Measurements from ENCODE around the gene CIP2A. TPM values are rescaled to one million over a fixed set of nuclear protein-coding genes. Genes with fewer than 3 reads are reported as not detected.

The CIP2A gene
- total RNA-seq: 16.5 and 59.1 TPM in 2 replicates

GRCh38 chr3:108589081-108589997 lies at the start of gene CIP2A, which contains the start of gene DZIP3:
Gene CIP2A, minus strand, starts transcription at chr3:108589438. Its CDS starts 63 bp downstream, at chr3:108589375.
Gene DZIP3, plus strand, starts transcription at chr3:108589722. Its CDS starts 15,685 bp downstream, at chr3:108605407.

GRCh38 chr3:108510496-108510895 lies 78.7 kb downstream of the CIP2A start, which contains the start of gene MYH15:
Gene MYH15, minus strand, starts transcription at chr3:108510596. Its CDS starts 66 bp downstream, at chr3:108510530.

Other genes starting within 250 kb of the CIP2A start
- 0.62 and 3.7 TPM in 2 replicates for gene MYH15, start 78.8 kb downstream of the CIP2A start, total RNA-seq
- 14.5 and 16.6 TPM in 2 replicates for gene DZIP3, start 284 bp upstream of the CIP2A start, total RNA-seq
- gene RETNLB, start 168.0 kb upstream of the CIP2A start, total RNA-seq: not detected in 2 replicates
- 0.11 TPM in 1 of 2 replicates, not detected in the other for gene TRAT1, start 233.3 kb upstream of the CIP2A start, total RNA-seq